ENCODE results near the gene TOX2. TPM values are rescaled to one million over a fixed set of nuclear protein-coding genes. Genes with fewer than 3 reads are reported as not detected.

The TOX2 gene
- polyA plus RNA-seq, 3 donors, result 0.39 to 0.56 (median 0.47) TPM

DNA sequence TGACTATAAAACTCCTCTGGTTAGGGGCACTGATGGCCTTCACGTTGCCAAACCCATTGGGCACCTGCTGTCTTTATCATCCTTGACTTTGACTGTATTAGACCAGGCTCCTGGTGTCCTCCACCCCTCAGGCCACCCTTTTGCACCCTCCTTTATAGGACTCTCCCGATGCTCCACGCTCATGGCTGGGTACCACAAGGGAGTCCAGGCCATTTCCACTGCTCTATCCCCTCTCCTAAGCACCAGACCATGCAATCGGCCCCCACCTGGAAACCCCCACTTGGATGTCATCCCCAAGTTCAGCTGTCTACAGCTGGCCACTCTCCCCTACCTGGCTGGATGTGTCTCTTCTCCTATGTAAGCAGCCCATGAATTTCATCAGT, 115.2 kb downstream of the TOX2 start:
- H3K9me3 ChIP-seq (replicated peaks in 1 of 2; ENCODE audit: control insufficient read depth in 1 of 2, insufficient read depth in 1 of 2, low read length in 2 of 2), result no peaks in the 10 kb centered on the region
- no peaks in the 10 kb centered on the region for H3K36me3 ChIP-seq (replicated peaks in 1 of 2; ENCODE audit: control insufficient read depth in 1 of 2, insufficient read depth in 2 of 2, low read length in 2 of 2)
- Mint-ChIP-seq H3K27me3 (ENCODE audit: low read depth in 3 of 3) (peaks cover 15 to 58% (median 32%) of the 10 kb centered on the region in 3 donors), H3K4me3 (peak overlapping the region in 1 of 2 donors; percentile 2), H3K9me3 (peaks cover 0 to 2% (median 0%) of the 10 kb centered on the region in 7 donors), H3K27ac (peak overlapping the region in 1 of 7 donors; percentile 42), H3K4me1 (peaks cover 2% of the 10 kb centered on the region), H3K36me3 (no peaks in the 10 kb centered on the region)
- no peak overlapping the region for H3K4me2 ChIP-seq (replicated peaks; ENCODE audit: extremely low read depth, low read length, poor library complexity, severe bottlenecking)
- H3K4me3 ChIP-seq (replicated peaks in 1 of 3; ENCODE audit: low read depth in 2 of 3, low read length in 3 of 3), result no peak overlapping the region
- 97% methylated on average over 4 of the region's 4 CpGs for WGBS (ENCODE audit: insufficient coverage)
- intact Hi-C loops (cut with micrococcal nuclease), result no loop called here
- H3K27me3 ChIP-seq (ENCODE audit: control insufficient read depth in 2 of 2, insufficient read depth in 2 of 2, low read length in 2 of 2), result peaks cover 0 to 11% of the 10 kb centered on the region in 2 donors
- TF ChIP-seq CTCF (IDR thresholded peaks at IDR 0.05), result no peak
- H3K79me2 ChIP-seq (ENCODE audit: insufficient read depth, low read length), result no peaks in the 10 kb centered on the region
- H3K4me1 ChIP-seq (ENCODE audit: control insufficient read depth in 1 of 2, insufficient read depth in 2 of 2, low read length in 2 of 2), result no peaks in the 10 kb centered on the region
- no peak overlapping the region for H3K9ac ChIP-seq (ENCODE audit: insufficient read depth, low read length, poor library complexity, severe bottlenecking)
- no peak overlapping the region for H3K27ac ChIP-seq (ENCODE audit: low read depth in 1 of 2, low read length in 2 of 2)
- H2AFZ ChIP-seq (ENCODE audit: insufficient read depth, low read depth, low read length, poor library complexity, severe bottlenecking), result no peak overlapping the region
- DNase-seq, result no peak
- H4K20me1 ChIP-seq (ENCODE audit: insufficient read depth, low read length), result no peaks in the 10 kb centered on the region

DNA sequence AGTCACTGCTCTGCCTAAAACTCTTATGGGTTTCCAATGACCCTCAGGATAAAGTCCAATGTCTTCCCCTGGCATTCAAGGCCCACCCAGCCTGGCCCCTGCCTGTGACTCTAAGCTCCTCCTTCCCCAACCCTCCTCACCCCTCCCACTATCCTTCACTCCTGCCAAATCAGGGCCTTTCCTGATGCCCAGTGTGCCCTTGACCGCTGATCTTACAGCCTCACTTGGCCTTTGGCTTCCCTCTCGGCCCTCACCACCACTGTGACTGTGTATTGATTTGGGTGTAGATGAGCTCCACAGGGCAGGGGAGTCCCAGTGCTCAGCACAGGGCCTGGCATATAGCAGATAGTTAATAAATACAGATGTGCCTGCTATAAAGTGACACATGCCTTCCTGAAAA, 115.7 kb downstream of the TOX2 start:
- WGBS (ENCODE audit: insufficient coverage), result no CpG with 5 or more reads among the region's 2 CpGs
- Histone ChIP-seq H3K9me3 (replicated peaks in 1 of 2; ENCODE audit: control insufficient read depth in 1 of 2, insufficient read depth in 1 of 2, low read length in 2 of 2) (no peaks in the 10 kb centered on the region), H3K4me2 (replicated peaks; ENCODE audit: extremely low read depth, low read length, poor library complexity, severe bottlenecking) (no peak overlapping the region), H3K4me1 (ENCODE audit: control insufficient read depth in 1 of 2, insufficient read depth in 2 of 2, low read length in 2 of 2) (no peaks in the 10 kb centered on the region), H3K9ac (ENCODE audit: insufficient read depth, low read length, poor library complexity, severe bottlenecking) (no peak overlapping the region), H3K27ac (ENCODE audit: low read depth in 1 of 2, low read length in 2 of 2) (no peak overlapping the region), H3K79me2 (ENCODE audit: insufficient read depth, low read length) (no peaks in the 10 kb centered on the region), H4K20me1 (ENCODE audit: insufficient read depth, low read length) (no peaks in the 10 kb centered on the region), H3K36me3 (replicated peaks in 1 of 2; ENCODE audit: control insufficient read depth in 1 of 2, insufficient read depth in 2 of 2, low read length in 2 of 2) (no peaks in the 10 kb centered on the region), H3K27me3 (ENCODE audit: control insufficient read depth in 2 of 2, insufficient read depth in 2 of 2, low read length in 2 of 2) (peaks cover 0 to 11% of the 10 kb centered on the region in 2 donors), H2AFZ (ENCODE audit: insufficient read depth, low read depth, low read length, poor library complexity, severe bottlenecking) (no peak overlapping the region), H3K4me3 (replicated peaks in 1 of 3; ENCODE audit: low read depth in 2 of 3, low read length in 3 of 3) (no peak overlapping the region)
- TF ChIP-seq CTCF (IDR thresholded peaks at IDR 0.05), result no peak
- H3K27me3 Mint-ChIP-seq (ENCODE audit: low read depth in 3 of 3), result peaks cover 15 to 61% (median 34%) of the 10 kb centered on the region in 3 donors
- H3K4me1 Mint-ChIP-seq, result peaks cover 2% of the 10 kb centered on the region
- peaks cover 0 to 2% (median 0%) of the 10 kb centered on the region in 7 donors for H3K9me3 Mint-ChIP-seq
- H3K27ac Mint-ChIP-seq, result no peak overlapping the region
- DNase-seq, result no peak
- H3K4me3 Mint-ChIP-seq, result no peak overlapping the region
- intact Hi-C loops (cut with micrococcal nuclease), result no loop called here
- no peaks in the 10 kb centered on the region for H3K36me3 Mint-ChIP-seq
